ENCODE data around the gene PRKCSH.

PRKCSH gene

GRCh38 chr19:11478167-11479089 is 43.0 kb downstream of the PRKCSH start:
- DNase-seq (ENCODE audit: low spot score) = peak; percentile 74

- DNase-seq (ENCODE audit: low spot score) = peak; percentile 71
These were observed 43.9 kb downstream of the PRKCSH start for GRCh38 chr19:11479090-11479897.

GRCh38 chr19:11479898-11480714 is 44.7 kb downstream of the PRKCSH start:
- DNase-seq (ENCODE audit: low spot score) = no peak

GRCh38 chr19:11480715-11481533 is 45.5 kb downstream of the PRKCSH start, which contains the start of gene ELAVL3:
Gene ELAVL3 (minus strand): TSS chr19:11481046. CDS start chr19:11480608, 438 bp downstream.
- DNase-seq (ENCODE audit: low spot score) = peak; percentile 84

GRCh38 chr19:11481534-11482383 is 46.3 kb downstream of the PRKCSH start:
- DNase-seq (ENCODE audit: low spot score) = peak; percentile 99

GRCh38 chr19:11482384-11483050 is 47.1 kb downstream of the PRKCSH start:
- DNase-seq (ENCODE audit: low spot score) = peak; percentile 88

GRCh38 chr19:11483366-11484111 is 48.1 kb downstream of the PRKCSH start:
- DNase-seq (ENCODE audit: low spot score) = no peak

GRCh38 chr19:11485245-11485837 is 49.9 kb downstream of the PRKCSH start:
- no peak for DNase-seq (ENCODE audit: low spot score)

- DNase-seq (ENCODE audit: low spot score) = no peak
These were observed 51.4 kb downstream of the PRKCSH start for GRCh38 chr19:11486661-11487503.

GRCh38 chr19:11489378-11489777 is 53.9 kb downstream of the PRKCSH start:
- no peak for DNase-seq (ENCODE audit: low spot score)

- DNase-seq (ENCODE audit: low spot score) = no peak
These were observed 59.3 kb downstream of the PRKCSH start for GRCh38 chr19:11494634-11495285.

- DNase-seq (ENCODE audit: low spot score) = no peak
These were observed 60.0 kb downstream of the PRKCSH start for GRCh38 chr19:11495481-11495880.

- no peak for DNase-seq (ENCODE audit: low spot score)
These were observed 60.5 kb downstream of the PRKCSH start for GRCh38 chr19:11495885-11496284.

GRCh38 chr19:11496391-11497163 is 61.1 kb downstream of the PRKCSH start:
- peak; percentile 38 for DNase-seq (ENCODE audit: low spot score)

GRCh38 chr19:11499220-11499726 is 63.8 kb downstream of the PRKCSH start:
- no peak for DNase-seq (ENCODE audit: low spot score)

GRCh38 chr19:11499890-11500420 is 64.5 kb downstream of the PRKCSH start:
- no peak for DNase-seq (ENCODE audit: low spot score)

Measured in Ammon's horn (tissue), 1 donor.